HepG2 (cell line): ENCODE measurements around the gene CIART. TPM values are rescaled to one million over a fixed set of nuclear protein-coding genes. Genes with fewer than 3 reads are reported as not detected.
A peak's percentile ranks its signal among the peaks of the same experiment; 100 is the strongest.

ENCODE experiments used
- ATRX ChIP-seq: sonication (generic); formaldehyde crosslinking; IDR thresholded peaks from 2 replicates; pipeline ENCODE4 v1.4.0; 2020; ENCODE audit warnings: missing genetic modification reagents, borderline replicate concordance
- CBX1 ChIP-seq: IDR thresholded peaks from one replicate; pipeline ENCODE4 v1.6.1; 2016; ENCODE audit warnings: antibody characterized with exemption, low read depth
- DBP ChIP-seq: sonication (generic); formaldehyde crosslinking; IDR thresholded peaks from 2 replicates; pipeline ENCODE4 v1.4.0; 2020; ENCODE audit warnings: missing genetic modification reagents; ENCODE audit errors: not compliant biosample characterization
- EP300 ChIP-seq, 3 experiments: sonication (generic) in 1 of 3; formaldehyde crosslinking in 1 of 3; IDR thresholded peaks; 2 replicates each; pipeline versions ENCODE4 v1.5.1 to v1.6.1; 2011 to 2020; ENCODE audit warnings: low read depth in 2 of 3, low read length in 2 of 3, borderline replicate concordance in 1 of 3, improper control_type of control experiment in 1 of 3, mild to moderate bottlenecking in 1 of 3, missing genetic modification reagents in 1 of 3, moderate library complexity in 1 of 3
- ESRRA ChIP-seq: sonication (generic); formaldehyde crosslinking; IDR thresholded peaks from 2 replicates; pipeline ENCODE4 v1.5.1; 2020; ENCODE audit warnings: mild to moderate bottlenecking, low read depth, missing genetic modification reagents
- GLMP ChIP-seq: sonication (generic); formaldehyde crosslinking; IDR thresholded peaks from 2 replicates; pipeline ENCODE4 v1.9.0; 2021; ENCODE audit warnings: missing genetic modification reagents, mild to moderate bottlenecking, borderline replicate concordance
- HHEX ChIP-seq: IDR thresholded peaks from 2 replicates; pipeline ENCODE4 v1.6.1; 2016; ENCODE audit warnings: control low read depth
- HOXA7 ChIP-seq: sonication (generic); formaldehyde crosslinking; IDR thresholded peaks from 2 replicates; pipeline ENCODE4 v1.8.1; 2022; ENCODE audit warnings: mild to moderate bottlenecking, missing genetic modification reagents, moderate library complexity
- NONO ChIP-seq, 2 experiments: fragments of 450-650 bp in 1 of 2; sonication (generic) in 1 of 2; formaldehyde crosslinking in 1 of 2; IDR thresholded peaks in 1 of 2; conservative IDR thresholded peaks in 1 of 2; 2 replicates each; pipeline versions ENCODE4 v1.6.1 to v1.8.0; 2017 to 2022; ENCODE audit warnings: mild to moderate bottlenecking in 1 of 2, missing genetic modification reagents in 1 of 2, moderate library complexity in 1 of 2
- NRL ChIP-seq: sonication (generic); formaldehyde crosslinking; IDR thresholded peaks from 2 replicates; pipeline ENCODE4 v1.5.0; 2020; ENCODE audit warnings: missing genetic modification reagents, mild to moderate bottlenecking, moderate library complexity, borderline replicate concordance
- POLR2G ChIP-seq: fragments of 200-400 bp; formaldehyde crosslinking; IDR thresholded peaks from 2 replicates; pipeline ENCODE4 v1.6.1; 2018; ENCODE audit warnings: mild to moderate bottlenecking, low read depth, low read length, moderate library complexity
- RBM22 ChIP-seq: fragments of 200-400 bp; formaldehyde crosslinking; optimal IDR thresholded peaks from 2 replicates; pipeline ENCODE3; 2017; ENCODE audit warnings: mild to moderate bottlenecking, low read length, moderate library complexity
- RXRB ChIP-seq: IDR thresholded peaks from 2 replicates; pipeline ENCODE4 v1.6.1; 2016; ENCODE audit warnings: borderline replicate concordance, missing genetic modification reagents, missing compliant biosample characterization
- SIX1 ChIP-seq: sonication (generic); formaldehyde crosslinking; IDR thresholded peaks from 2 replicates; pipeline ENCODE4 v1.4.0; 2020; ENCODE audit warnings: missing genetic modification reagents, borderline replicate concordance
- SNAPC2 ChIP-seq: sonication (generic); formaldehyde crosslinking; IDR thresholded peaks from 2 replicates; pipeline ENCODE4 v1.8.1; 2022; ENCODE audit warnings: mild to moderate bottlenecking, missing genetic modification reagents
- TGIF2 ChIP-seq: IDR thresholded peaks from 2 replicates; pipeline ENCODE4 v1.6.1; 2016; ENCODE audit warnings: control low read depth, missing compliant biosample characterization
- U2AF2 ChIP-seq: fragments of 200-400 bp; formaldehyde crosslinking; IDR thresholded peaks from 2 replicates; pipeline ENCODE4 v1.6.1; 2017; ENCODE audit warnings: low read depth, mild to moderate bottlenecking, low read length
- YEATS4 ChIP-seq: sonication (generic); formaldehyde crosslinking; IDR thresholded peaks from 2 replicates; pipeline ENCODE4 v1.4.0; 2020; ENCODE audit warnings: missing genetic modification reagents, borderline replicate concordance
- ZBTB25 ChIP-seq: IDR thresholded peaks from 2 replicates; pipeline ENCODE4 v1.6.1; 2018; ENCODE audit warnings: missing genetic modification reagents
- ZBTB43 ChIP-seq: sonication (generic); formaldehyde crosslinking; conservative IDR thresholded peaks from 2 replicates; pipeline ENCODE4 v1.4.0; 2020; ENCODE audit warnings: missing genetic modification reagents
- ZNF232 ChIP-seq: sonication (generic); formaldehyde crosslinking; IDR thresholded peaks from 2 replicates; pipeline ENCODE4 v1.4.0; 2020; ENCODE audit warnings: missing genetic modification reagents, borderline replicate concordance
- ZNF251 ChIP-seq: sonication (generic); formaldehyde crosslinking; IDR thresholded peaks from 2 replicates; pipeline ENCODE4 v1.9.0; 2021; ENCODE audit warnings: mild to moderate bottlenecking, missing genetic modification reagents
- ZNF597 ChIP-seq: sonication (generic); formaldehyde crosslinking; IDR thresholded peaks from 2 replicates; pipeline ENCODE4 v1.5.0; 2020; ENCODE audit warnings: missing genetic modification reagents
- polyA plus RNA-seq, 8 experiments: library from polyadenylated mRNA; depleted of rRNA in 3 of 8; stranded (reverse) in 7 of 8; unstranded in 1 of 8; fragments of >200 nt; fragmentation: Illumina TruSeq in 4 of 8; extraction: Trizol in 4 of 8; gene quantifications; 2 replicates each; pipeline versions ENCODE4 v1.2.1 to v1.2.3, GENCODE V29; 2011 to 2016; ENCODE audit warnings: low read depth in 4 of 8, missing spikeins in 1 of 8, mixed read lengths in 1 of 8; ENCODE audit not compliant: insufficient read depth in 1 of 8
- total RNA-seq, 5 experiments: library from RNA; depleted of rRNA; stranded (reverse); fragments of >200 nt; fragmentation: Illumina TruSeq; extraction: Trizol; gene quantifications; 2 replicates each; pipeline ENCODE4 v1.2.3, GENCODE V29; 2016; ENCODE audit warnings: low read depth in 1 of 5

The CIART gene
- total and polyA plus RNA-seq, 2 of the 13 experiments (the other 11 are each of a cell fraction or from before 2014, with no cell fraction given), result 0.58 TPM; not detected in 1

- no peak for TF ChIP-seq SIX1 (CRISPR knock-in tag)
- TF ChIP-seq GLMP, result no peak
- TF ChIP-seq YEATS4, result peak; percentile 55; the same call in 1 of the 2 replicates
- no peak for TF ChIP-seq ZNF597 (CRISPR knock-in tag)
- TF ChIP-seq TGIF2 (CRISPR knock-in tag), result peak; percentile 58; the same call in 1 of the 2 replicates
- TF ChIP-seq ZNF251 (CRISPR knock-in tag), result peak; percentile 66; the same call in 1 of the 2 replicates
- peak; percentile 78 for TF ChIP-seq POLR2G
- TF ChIP-seq ZBTB25, result peak; percentile 80; the same call in 1 of the 2 replicates
- TF ChIP-seq HOXA7 (CRISPR knock-in tag), result peak; percentile 72; the same call in 1 of the 2 replicates
- peak; percentile 72; the same call in 1 of the 2 replicates for TF ChIP-seq NRL (CRISPR knock-in tag)
- no peak for TF ChIP-seq ESRRA (CRISPR knock-in tag)
- no peak for TF ChIP-seq CBX1
- TF ChIP-seq EP300 (IDR thresholded peaks at IDR 0.05; ENCODE audit: low read depth in 2 of 2, low read length in 2 of 2), result peak in 1 of 2 experiments; percentile 49; a peak in 1 of 4 replicates
- no peak for TF ChIP-seq EP300 (CRISPR knock-in tag; IDR thresholded peaks at IDR 0.05; ENCODE audit: borderline replicate concordance)
- no peak for TF ChIP-seq DBP (CRISPR knock-in tag)
- no peak for TF ChIP-seq ATRX
- no peak for TF ChIP-seq HHEX (CRISPR knock-in tag)
- no peak for TF ChIP-seq SNAPC2 (CRISPR knock-in tag)
- no peak for TF ChIP-seq U2AF2
- no peak; the same call in 1 of the 2 replicates for TF ChIP-seq ZNF232
- TF ChIP-seq ZBTB43 (CRISPR knock-in tag), result peak; percentile 100
- TF ChIP-seq RBM22, result no peak
- no peak for TF ChIP-seq NONO (IDR thresholded peaks at IDR 0.05)
- TF ChIP-seq NONO (CRISPR knock-in tag; conservative IDR thresholded peaks at IDR 0.05), result peak; percentile 93
- TF ChIP-seq RXRB (CRISPR knock-in tag), result peak; percentile 82
These were observed 46.3 kb upstream of the CIART start, which contains the start of gene ANP32E (continued) for GRCh38 chr1:150235852-150236613.
